B cell (primary cell): ENCODE data around the gene TIMM44. TPM values are rescaled to one million over a fixed set of nuclear protein-coding genes. Genes with fewer than 3 reads are reported as not detected.

Source experiments
- ATAC-seq: fragments of 200-7000 bp; cut with Tn5 transposase; one replicate; pipeline ENCODE4 v1.10.0; 2021; ENCODE audit warnings: low read depth, mild to moderate bottlenecking, moderate number of reproducible peaks, moderate library complexity
- CTCF ChIA-PET: fragments of 350-600 bp; sonication (Branson Sonifier 250); formaldehyde crosslinking; loops from one replicate; lab custom pipeline; 2021; ENCODE audit warnings: antibody characterized with exemption, inconsistent platforms; lab: Charles Lee
- POLR2A ChIA-PET: fragments of 350-600 bp; sonication (Branson Sonifier 250); formaldehyde crosslinking; loops from one replicate; lab custom pipeline; 2021; ENCODE audit warnings: antibody characterized with exemption; lab: Charles Lee
- DNase-seq: peaks from one replicate; pipeline ENCODE4 v3.0.0; 2013
- H2AFZ ChIP-seq: 2 replicates; pipeline ENCODE4 v1.6.1; 2012; ENCODE audit warnings: mild to moderate bottlenecking, low read depth, low read length; ENCODE audit not compliant: insufficient read depth, poor library complexity, severe bottlenecking
- H3K27ac ChIP-seq, 2 donors: 1 replicate in 1 of 2; 2 replicates in 1 of 2; pipeline ENCODE4 v1.5.1; 2012 to 2013; ENCODE audit warnings: low read length in 2 of 2, mild to moderate bottlenecking in 2 of 2, moderate library complexity in 1 of 2
- H3K27me3 ChIP-seq, 4 experiments: fragments of 200-600 bp in 1 of 4; sonication (generic) in 1 of 4; replicated peaks in 1 of 4; 1 replicate in 2 of 4; 2 replicates in 2 of 4; pipeline versions ENCODE4 v1.6.1 to v1.7.0; 2013 to 2016; ENCODE audit warnings: low read length in 3 of 4, mild to moderate bottlenecking in 2 of 4, mixed read lengths in 1 of 4, moderate library complexity in 1 of 4; ENCODE audit not compliant: insufficient read depth in 4 of 4, control insufficient read depth in 3 of 4; ENCODE audit errors: control extremely low read depth in 1 of 4
- H3K36me3 ChIP-seq, 2 experiments: replicated peaks in 1 of 2; 1 replicate in 1 of 2; 2 replicates in 1 of 2; pipeline versions ENCODE4 v1.6.1 to v1.7.1; 2013; ENCODE audit warnings: low read length in 1 of 2; ENCODE audit not compliant: insufficient read depth in 2 of 2, control insufficient read depth in 1 of 2; ENCODE audit errors: control extremely low read depth in 1 of 2, extremely low read depth in 1 of 2
- H3K4me1 ChIP-seq, 2 donors: fragments of 200-600 bp in 1 of 2; sonication (generic) in 1 of 2; 1 replicate in 1 of 2; 2 replicates in 1 of 2; pipeline versions ENCODE4 v1.5.1 to v1.6.1; 2013 to 2017; ENCODE audit warnings: low read length in 2 of 2; ENCODE audit not compliant: control insufficient read depth in 2 of 2, insufficient read depth in 2 of 2
- H3K4me2 ChIP-seq: replicated peaks from 2 replicates; pipeline ENCODE3; 2012; ENCODE audit warnings: mild to moderate bottlenecking, low read depth, low read length; ENCODE audit not compliant: poor library complexity, severe bottlenecking
- H3K4me3 ChIP-seq, 5 experiments: fragments of 200-600 bp in 1 of 5; sonication (generic) in 1 of 5; 1 replicate in 3 of 5; 2 replicates in 2 of 5; pipeline versions ENCODE4 v1.5.1 to v1.7.0; 2011 to 2016; ENCODE audit warnings: low read length in 4 of 5, mild to moderate bottlenecking in 4 of 5, low read depth in 2 of 5, control low read depth in 1 of 5, moderate library complexity in 1 of 5; ENCODE audit not compliant: insufficient read depth in 1 of 5; ENCODE audit errors: control extremely low read depth in 1 of 5, extremely low read depth in 1 of 5
- H3K79me2 ChIP-seq: fragments of 200-600 bp; sonication (generic); one replicate; pipeline ENCODE4 v1.6.0; 2016; ENCODE audit warnings: low read length; ENCODE audit not compliant: control insufficient read depth, insufficient read depth
- H3K9ac ChIP-seq: fragments of 200-600 bp; sonication (generic); 2 replicates; pipeline ENCODE4 v1.6.1; 2017; ENCODE audit warnings: mild to moderate bottlenecking, low read length, moderate library complexity
- H3K9me3 ChIP-seq, 3 donors: one replicate each; pipeline versions ENCODE4 v1.6.1 to v1.7.1; 2013; ENCODE audit warnings: low read length in 2 of 3; ENCODE audit not compliant: control insufficient read depth in 2 of 3, insufficient read depth in 1 of 3; ENCODE audit errors: control extremely low read depth in 1 of 3
- H4K20me1 ChIP-seq: 2 replicates; pipeline ENCODE4 v1.6.0; 2012; ENCODE audit warnings: mild to moderate bottlenecking, low read length; ENCODE audit not compliant: insufficient read depth, control insufficient read depth, poor library complexity, severe bottlenecking
- H3K27ac Mint-ChIP-seq: one replicate; pipeline ENCODE4 v1.8.0; 2021; ENCODE audit warnings: mixed read lengths
- H3K27me3 Mint-ChIP-seq: one replicate; pipeline ENCODE4 v1.8.0; 2021; ENCODE audit warnings: mixed read lengths
- H3K4me1 Mint-ChIP-seq: one replicate; pipeline ENCODE4 v1.8.0; 2021; ENCODE audit warnings: mixed read lengths
- H3K4me3 Mint-ChIP-seq: one replicate; pipeline ENCODE4 v1.8.0; 2021; ENCODE audit warnings: mixed read lengths
- H3K9me3 Mint-ChIP-seq: one replicate; pipeline ENCODE4 v1.8.0; 2022; ENCODE audit warnings: mixed read lengths; ENCODE audit not compliant: insufficient read depth
- CTCF ChIP-seq: fragments of 200-600 bp; IDR thresholded peaks from one replicate; pipeline ENCODE4 v1.8.0; 2022; ENCODE audit warnings: antibody characterized with exemption, mild to moderate bottlenecking
- EZH2 ChIP-seq: IDR thresholded peaks from 2 replicates; pipeline ENCODE4 v1.6.1; 2012; ENCODE audit warnings: borderline replicate concordance, low read depth, mild to moderate bottlenecking, moderate library complexity, low read length; ENCODE audit not compliant: insufficient read depth, poor library complexity, severe bottlenecking
- WGBS: methylation state at CpG from one replicate; pipeline ENCODE4 v1.1.5; 2013; ENCODE audit warnings: missing lambda C conversion rate; ENCODE audit not compliant: insufficient coverage; 5-methylcytosine and 5-hydroxymethylcytosine counted together
- intact Hi-C: fragments of 100-400 bp; cut with micrococcal nuclease; formaldehyde crosslinking; loops from one replicate; pipeline ENCODE4 v1.10.0; 2022
- polyA plus RNA-seq: library from polyadenylated mRNA; depleted of rRNA; stranded (reverse); fragments of >200 nt; gene quantifications from 2 replicates; pipeline ENCODE4 v1.2.3, GENCODE V29; 2012
- total RNA-seq, 2 donors: library from RNA; stranded (reverse); fragments of 120-200 nt in 1 of 2; gene quantifications; 1 replicate in 1 of 2; 2 replicates in 1 of 2; pipeline versions ENCODE4 v1.2.3 to v1.2.4, GENCODE V29; 2013 to 2022

The TIMM44 gene
- total and polyA plus RNA-seq, 2 donors (not counting 1 experiment from before 2014, with no cell fraction given) = 48.9 to 66.5 TPM

- Histone ChIP-seq H3K4me3 (no peak overlapping the region), H3K79me2 (no peaks in the 10 kb centered on the region), H3K9me3 (no peaks in the 10 kb centered on the region), H3K9ac (no peak overlapping the region), H2AFZ (no peak overlapping the region), H3K4me1 (peaks cover 0 to 4% of the 10 kb centered on the region in 2 donors), H3K4me2 (no peak overlapping the region), H3K36me3 (no peaks in the 10 kb centered on the region), H3K27ac (no peak overlapping the region), H4K20me1 (no peaks in the 10 kb centered on the region), H3K27me3 (peaks cover 0 to 25% (median 5%) of the 10 kb centered on the region in 4 experiments)
- no peak for DNase-seq
- intact Hi-C loops = no loop called here
- WGBS = 73% methylated on average over 9 of the region's 16 CpGs
- ChIA-PET CTCF (no interaction called here), POLR2A (no interaction called here)
- no peaks in the 10 kb centered on the region for H3K9me3 Mint-ChIP-seq
- H3K4me1 Mint-ChIP-seq = no peaks in the 10 kb centered on the region
- no peak overlapping the region for H3K4me3 Mint-ChIP-seq
- H3K27me3 Mint-ChIP-seq = peaks cover 17% of the 10 kb centered on the region
- no peak overlapping the region for H3K27ac Mint-ChIP-seq
- ATAC-seq = no peak
- TF ChIP-seq EZH2 (no peak), CTCF (no peak)
These were observed 55.9 kb downstream of the TIMM44 start for GRCh38 chr19:7887408-7888144.

DNA sequence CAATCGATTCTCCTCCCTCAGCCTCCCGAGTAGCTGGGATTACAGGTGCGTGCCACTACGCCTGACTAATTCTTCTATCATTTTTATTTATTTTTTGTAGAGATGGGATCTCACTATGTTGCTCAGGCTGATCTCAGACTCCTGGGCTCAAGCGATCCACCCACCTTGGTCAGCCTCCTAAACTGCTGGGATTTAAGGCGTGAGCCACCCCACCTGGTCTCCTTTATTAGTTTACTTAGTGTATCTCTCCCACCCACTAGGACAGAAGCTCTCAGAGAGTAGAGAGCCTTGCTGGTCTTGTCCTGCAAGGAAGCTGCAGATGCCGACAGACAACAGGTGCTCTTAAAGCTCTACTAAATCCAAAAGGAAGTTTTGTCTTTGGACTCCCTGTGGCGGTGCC, 57.6 kb downstream of the TIMM44 start:
- H3K27ac Mint-ChIP-seq = no peak overlapping the region
- CTCF ChIA-PET = no interaction called here

More for the DNA sequence above, 57.6 kb downstream of the TIMM44 start:
- Histone ChIP-seq H3K36me3 (no peaks in the 10 kb centered on the region), H3K27me3 (peaks cover 0 to 23% (median 5%) of the 10 kb centered on the region in 4 experiments), H3K4me3 (no peak overlapping the region), H3K4me2 (no peak overlapping the region), H4K20me1 (no peaks in the 10 kb centered on the region), H2AFZ (no peak overlapping the region), H3K9me3 (peaks cover 0 to 5% (median 0%) of the 10 kb centered on the region in 3 donors), H3K79me2 (no peaks in the 10 kb centered on the region), H3K27ac (no peak overlapping the region), H3K4me1 (peaks cover 0 to 4% of the 10 kb centered on the region in 2 donors), H3K9ac (no peak overlapping the region)
- Mint-ChIP-seq H3K4me1 (no peaks in the 10 kb centered on the region), H3K4me3 (no peak overlapping the region), H3K27me3 (peaks cover 11% of the 10 kb centered on the region), H3K9me3 (no peaks in the 10 kb centered on the region)
- POLR2A ChIA-PET = interaction anchor here (0.6 kb wide), 1 partner anchor 35 kb away, joined by 10 read pairs; the partner anchor contains the start of gene SNAPC2
- intact Hi-C loops = no loop called here
- WGBS = 93% methylated on average over 3 of the region's 8 CpGs
- no peak for ATAC-seq
- TF ChIP-seq EZH2 (no peak), CTCF (no peak)
- DNase-seq = no peak
